Mesendoderm (in vitro differentiated cells): ENCODE measurements around the gene FIBCD1.

Source experiments
- DNase-seq: peaks from one replicate; pipeline ENCODE4 v3.0.0; 2013
- H2AK5ac ChIP-seq: 2 replicates; pipeline ENCODE4 v1.6.1; 2013; ENCODE audit warnings: low read length, inconsistent platforms
- H2BK120ac ChIP-seq: 2 replicates; pipeline ENCODE4 v1.6.1; 2013; ENCODE audit warnings: low read depth, mild to moderate bottlenecking, low read length, moderate library complexity, mixed read lengths
- H2BK15ac ChIP-seq: replicated peaks from 2 replicates; pipeline ENCODE4 v1.6.1; 2013; ENCODE audit warnings: low read depth, mild to moderate bottlenecking, moderate library complexity
- H2BK5ac ChIP-seq: 2 replicates; pipeline ENCODE4 v1.6.1; 2013; ENCODE audit warnings: low read length, inconsistent platforms
- H3K18ac ChIP-seq: 2 replicates; pipeline ENCODE4 v1.6.1; 2013; ENCODE audit warnings: mild to moderate bottlenecking, low read length, mixed read lengths
- H3K23ac ChIP-seq: one replicate; pipeline ENCODE4 v1.6.1; 2013; ENCODE audit warnings: low read length
- H3K27ac ChIP-seq: 2 replicates; pipeline ENCODE4 v1.5.1; 2013; ENCODE audit warnings: low read depth, mild to moderate bottlenecking, inconsistent platforms, low read length, moderate library complexity
- H3K27me3 ChIP-seq: 2 replicates; pipeline ENCODE4 v1.6.1; 2013; ENCODE audit warnings: low read length, control low read depth, mild to moderate bottlenecking, inconsistent platforms; ENCODE audit not compliant: insufficient read depth, poor library complexity
- H3K36me3 ChIP-seq: 2 replicates; pipeline ENCODE4 v1.6.1; 2013; ENCODE audit warnings: low read length, inconsistent platforms; ENCODE audit not compliant: control insufficient read depth, insufficient read depth
- H3K4ac ChIP-seq: one replicate; pipeline ENCODE4 v1.6.1; 2013; ENCODE audit warnings: low read depth, mild to moderate bottlenecking, low read length, moderate library complexity
- H3K4me1 ChIP-seq: 2 replicates; pipeline ENCODE4 v1.6.1; 2013; ENCODE audit warnings: low read depth, low read length, inconsistent platforms; ENCODE audit not compliant: control insufficient read depth
- H3K4me2 ChIP-seq: 2 replicates; pipeline ENCODE4 v1.6.1; 2013; ENCODE audit warnings: low read length
- H3K4me3 ChIP-seq: 2 replicates; pipeline ENCODE4 v1.5.1; 2013; ENCODE audit warnings: mild to moderate bottlenecking, low read length
- H3K56ac ChIP-seq: one replicate; pipeline ENCODE4 v1.6.1; 2013; ENCODE audit warnings: low read length
- H3K79me1 ChIP-seq: 2 replicates; pipeline ENCODE4 v1.6.1; 2013; ENCODE audit warnings: low read length, inconsistent platforms
- H3K79me2 ChIP-seq: 2 replicates; pipeline ENCODE4 v1.6.1; 2013; ENCODE audit warnings: mild to moderate bottlenecking, low read length; ENCODE audit not compliant: control insufficient read depth, insufficient read depth
- H3K9ac ChIP-seq: 2 replicates; pipeline ENCODE4 v1.6.1; 2013; ENCODE audit warnings: low read length, inconsistent platforms
- H4K5ac ChIP-seq: one replicate; pipeline ENCODE4 v1.6.1; 2013; ENCODE audit warnings: low read length
- H4K8ac ChIP-seq: one replicate; pipeline ENCODE4 v1.6.1; 2013; ENCODE audit warnings: low read depth, mild to moderate bottlenecking, control low read depth, low read length, moderate library complexity
- WGBS: extraction: QIAGEN DNeasy Blood & Tissue Kit; methylation state at CpG from one replicate; pipeline ENCODE4 v1.1.7; 2013; ENCODE audit warnings: low lambda C conversion rate, missing lambda C conversion rate; ENCODE audit not compliant: insufficient coverage; ENCODE audit errors: extremely low coverage; 5-methylcytosine and 5-hydroxymethylcytosine counted together

Gene FIBCD1

GRCh38 chr9:130908146-130908877 lies 30.7 kb downstream of the FIBCD1 start:
- Histone ChIP-seq H4K5ac (no peak overlapping the region), H3K27me3 (no peaks in the 10 kb centered on the region), H2BK15ac (no peak overlapping the region), H3K9ac (no peak overlapping the region), H3K36me3 (no peaks in the 10 kb centered on the region), H2BK120ac (no peak overlapping the region), H3K4me2 (no peak overlapping the region), H3K4me1 (no peaks in the 10 kb centered on the region), H3K79me2 (no peaks in the 10 kb centered on the region), H2BK5ac (no peak overlapping the region), H3K56ac (no peak overlapping the region), H3K79me1 (no peaks in the 10 kb centered on the region), H3K18ac (no peak overlapping the region), H4K8ac (no peak overlapping the region), H3K27ac (no peak overlapping the region), H3K23ac (no peak overlapping the region), H3K4ac (no peak overlapping the region), H2AK5ac (no peak overlapping the region), H3K4me3 (no peak overlapping the region)
- DNase-seq, result no peak
- no CpG with 5 or more reads among the region's 22 CpGs for WGBS

- Histone ChIP-seq H2BK120ac (no peak overlapping the region), H3K56ac (no peak overlapping the region), H3K27ac (no peak overlapping the region), H3K4ac (no peak overlapping the region), H2BK15ac (no peak overlapping the region), H3K79me2 (no peaks in the 10 kb centered on the region), H3K18ac (no peak overlapping the region), H3K4me2 (no peak overlapping the region), H3K9ac (no peak overlapping the region), H3K4me3 (no peak overlapping the region), H3K23ac (no peak overlapping the region), H4K5ac (no peak overlapping the region), H3K36me3 (no peaks in the 10 kb centered on the region), H3K4me1 (no peaks in the 10 kb centered on the region), H2AK5ac (no peak overlapping the region), H3K79me1 (no peaks in the 10 kb centered on the region), H3K27me3 (no peaks in the 10 kb centered on the region), H4K8ac (no peak overlapping the region), H2BK5ac (no peak overlapping the region)
- no CpG with 5 or more reads among the region's 21 CpGs for WGBS
- no peak for DNase-seq
Observed at GRCh38 chr9:130906735-130907416, 32.2 kb downstream of the FIBCD1 start.

- Histone ChIP-seq H2BK15ac (no peak overlapping the region), H3K9ac (no peak overlapping the region), H4K8ac (no peak overlapping the region), H3K36me3 (no peaks in the 10 kb centered on the region), H3K4me2 (no peak overlapping the region), H3K4me1 (no peaks in the 10 kb centered on the region), H3K79me1 (no peaks in the 10 kb centered on the region), H2BK5ac (no peak overlapping the region), H2BK120ac (no peak overlapping the region), H3K27me3 (no peaks in the 10 kb centered on the region), H3K4me3 (no peak overlapping the region), H3K23ac (no peak overlapping the region), H3K79me2 (no peaks in the 10 kb centered on the region), H3K4ac (no peak overlapping the region), H3K27ac (no peak overlapping the region), H4K5ac (no peak overlapping the region), H3K56ac (no peak overlapping the region), H2AK5ac (no peak overlapping the region), H3K18ac (no peak overlapping the region)
- WGBS, result no CpG with 5 or more reads among the region's 24 CpGs
- no peak for DNase-seq
Observed at GRCh38 chr9:130905902-130906734, 32.9 kb downstream of the FIBCD1 start.

- Histone ChIP-seq H3K56ac (no peak overlapping the region), H2BK5ac (no peak overlapping the region), H2AK5ac (no peak overlapping the region), H2BK120ac (no peak overlapping the region), H2BK15ac (no peak overlapping the region), H3K23ac (no peak overlapping the region), H3K27me3 (no peaks in the 10 kb centered on the region), H3K79me1 (no peaks in the 10 kb centered on the region), H3K4me3 (no peak overlapping the region), H4K8ac (no peak overlapping the region), H4K5ac (no peak overlapping the region), H3K4ac (no peak overlapping the region), H3K79me2 (no peaks in the 10 kb centered on the region), H3K9ac (no peak overlapping the region), H3K27ac (no peak overlapping the region), H3K4me2 (no peak overlapping the region), H3K36me3 (no peaks in the 10 kb centered on the region), H3K18ac (no peak overlapping the region), H3K4me1 (no peaks in the 10 kb centered on the region)
- DNase-seq, result no peak
- WGBS, result no CpG with 5 or more reads among the region's 24 CpGs
Observed at GRCh38 chr9:130905125-130905901, 33.7 kb downstream of the FIBCD1 start.

GRCh38 chr9:130904070-130905044 lies 34.7 kb downstream of the FIBCD1 start:
- H4K5ac ChIP-seq, result no peak overlapping the region
- no peak overlapping the region for H3K4ac ChIP-seq
- H3K36me3 ChIP-seq, result no peaks in the 10 kb centered on the region
- no peaks in the 10 kb centered on the region for H3K79me1 ChIP-seq
- H3K4me3 ChIP-seq, result no peak overlapping the region
- no peaks in the 10 kb centered on the region for H3K27me3 ChIP-seq
- no peak overlapping the region for H2BK120ac ChIP-seq
- H3K4me2 ChIP-seq, result no peak overlapping the region
- no peak overlapping the region for H3K56ac ChIP-seq
- H3K79me2 ChIP-seq, result no peaks in the 10 kb centered on the region
- no peak overlapping the region for H4K8ac ChIP-seq
- no CpG with 5 or more reads among the region's 48 CpGs for WGBS
- H3K4me1 ChIP-seq, result no peaks in the 10 kb centered on the region
- no peak overlapping the region for H3K27ac ChIP-seq
- H3K18ac ChIP-seq, result no peak overlapping the region
- no peak overlapping the region for H2AK5ac ChIP-seq
- no peak overlapping the region for H3K23ac ChIP-seq
- H2BK15ac ChIP-seq, result no peak overlapping the region
- H2BK5ac ChIP-seq, result no peak overlapping the region
- DNase-seq, result no peak
- no peak overlapping the region for H3K9ac ChIP-seq
